ENCODE data around the gene KAT8. TPM values are rescaled to one million over a fixed set of nuclear protein-coding genes. Genes with fewer than 3 reads are reported as not detected.
"Not testable (repeated sequence)": the region's sequence is repeated elsewhere in the genome, so short reads cannot be mapped to it uniquely, and the experiment has no call there.

The KAT8 gene
- total RNA-seq, 8 experiments from 2014 or later: 27.9 to 64.3 (median 54.0) TPM

GRCh38 chr16:31143011-31143693 is 25.7 kb downstream of the KAT8 start:
- ATAC-seq (replicated peaks in 6 of 8): no peak
- H3K4me3 ChIP-seq: peak overlapping the region in 3 of 5 donors; percentile 31 to 40 (median 39)
- peaks cover 6 to 7% of the 10 kb centered on the region in 2 donors for H3K4me1 ChIP-seq (replicated peaks in 1 of 2)
- in situ Hi-C loops (cut with MboI; ENCODE audit: low pct_unique_long_range_greater_than_20kb in 2 of 9, low sequenced_read_pairs in 9 of 9, unreplicated experiment in 9 of 9): no loop called here
- H3K27ac ChIP-seq: no peak overlapping the region
- 100% methylated on average over 2 of the region's 22 CpGs; no CpG with 5 or more reads in 9 of the 10 experiments for WGBS, 10 experiments

DNA sequence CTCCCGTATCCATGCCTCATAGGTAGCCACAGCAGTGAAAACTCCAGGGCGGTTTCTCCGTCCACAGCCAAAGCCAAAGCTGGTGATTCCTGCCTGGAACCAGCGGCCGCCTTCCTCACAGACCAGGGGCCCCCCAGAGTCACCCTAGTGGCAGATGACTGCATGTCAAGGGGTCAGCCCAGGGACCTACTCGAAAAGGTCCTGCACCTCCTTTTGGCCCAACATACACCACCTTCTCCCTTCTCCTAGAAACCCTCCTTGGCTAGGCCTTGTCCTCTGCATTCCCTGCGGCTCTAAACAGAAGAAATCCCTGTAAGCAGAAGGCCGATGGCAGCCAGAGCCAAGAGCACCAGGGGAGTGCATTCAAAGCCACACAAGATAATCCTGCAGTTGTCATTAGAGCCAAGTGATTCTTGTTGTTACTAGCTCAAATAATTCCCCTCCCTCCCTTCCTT is 26.3 kb downstream of the KAT8 start:
- WGBS, 10 experiments: 43 to 100% (median 90%) methylated on average over 1 to 5 of the region's 8 CpGs; no CpG with 5 or more reads in 5 of the 10 experiments
- H3K4me1 ChIP-seq (replicated peaks in 1 of 2): peaks cover 6 to 7% of the 10 kb centered on the region in 2 donors
- no peak for ATAC-seq (replicated peaks in 6 of 8)
- no peak overlapping the region for H3K27ac ChIP-seq
- in situ Hi-C loops (cut with MboI; ENCODE audit: low pct_unique_long_range_greater_than_20kb in 2 of 9, low sequenced_read_pairs in 9 of 9, unreplicated experiment in 9 of 9): no loop called here
- no peak overlapping the region for H3K4me3 ChIP-seq

DNA sequence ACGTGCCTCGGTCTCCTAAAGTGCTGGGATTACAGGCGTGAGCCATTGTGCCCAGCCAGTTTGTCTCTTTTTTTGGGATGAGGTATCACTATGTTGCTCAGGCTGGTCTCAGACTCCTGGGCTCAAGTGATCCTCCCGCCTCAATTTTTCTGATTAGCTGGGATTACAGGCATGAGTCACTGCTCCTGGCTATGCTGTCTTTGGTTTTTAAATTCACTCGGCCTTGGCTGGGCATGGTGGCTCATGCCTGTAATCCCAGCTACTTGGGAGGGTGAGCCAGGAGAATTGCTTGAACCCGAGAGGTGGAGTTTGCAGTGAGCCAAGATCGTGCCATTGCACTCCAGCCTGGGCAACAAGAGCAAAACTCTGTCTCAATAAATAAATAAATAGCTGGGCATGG is 27.0 kb downstream of the KAT8 start:
- 0 to 100% (median 89%) methylated on average over 1 to 6 of the region's 7 CpGs; no CpG with 5 or more reads in 3 of the 10 experiments for WGBS, 10 experiments
- H3K27ac ChIP-seq; H3K4me3 ChIP-seq; ATAC-seq (replicated peaks in 6 of 8); H3K4me1 ChIP-seq (replicated peaks in 1 of 2); in situ Hi-C loops (cut with MboI; ENCODE audit: low pct_unique_long_range_greater_than_20kb in 2 of 9, low sequenced_read_pairs in 9 of 9, unreplicated experiment in 9 of 9): not testable (repeated sequence)

- in situ Hi-C loops (cut with MboI; ENCODE audit: low pct_unique_long_range_greater_than_20kb in 2 of 9, low sequenced_read_pairs in 9 of 9, unreplicated experiment in 9 of 9): no loop called here
- 22 to 95% (median 69%) methylated on average over 1 to 11 of the region's 12 CpGs; no CpG with 5 or more reads in 4 of the 10 experiments for WGBS, 10 experiments
- no peak for ATAC-seq (replicated peaks in 6 of 8)
- Histone ChIP-seq H3K4me3 (no peak overlapping the region), H3K27ac (no peak overlapping the region), H3K4me1 (replicated peaks in 1 of 2) (peaks cover 6 to 7% of the 10 kb centered on the region in 2 donors)
These were observed 28.0 kb downstream of the KAT8 start for GRCh38 chr16:31145398-31145990.

GRCh38 chr16:31147574-31147973 is 30.1 kb downstream of the KAT8 start:
- 63 to 87% (median 80%) methylated on average over 1 to 3 of the region's 3 CpGs; no CpG with 5 or more reads in 5 of the 10 experiments for WGBS, 10 experiments
- in situ Hi-C loops (cut with MboI; ENCODE audit: low pct_unique_long_range_greater_than_20kb in 2 of 9, low sequenced_read_pairs in 9 of 9, unreplicated experiment in 9 of 9): no loop called here
- ATAC-seq (replicated peaks in 6 of 8): no peak
- H3K4me1 ChIP-seq (replicated peaks in 1 of 2): no peaks in the 10 kb centered on the region
- no peak overlapping the region for H3K4me3 ChIP-seq
- no peak overlapping the region for H3K27ac ChIP-seq

DNA sequence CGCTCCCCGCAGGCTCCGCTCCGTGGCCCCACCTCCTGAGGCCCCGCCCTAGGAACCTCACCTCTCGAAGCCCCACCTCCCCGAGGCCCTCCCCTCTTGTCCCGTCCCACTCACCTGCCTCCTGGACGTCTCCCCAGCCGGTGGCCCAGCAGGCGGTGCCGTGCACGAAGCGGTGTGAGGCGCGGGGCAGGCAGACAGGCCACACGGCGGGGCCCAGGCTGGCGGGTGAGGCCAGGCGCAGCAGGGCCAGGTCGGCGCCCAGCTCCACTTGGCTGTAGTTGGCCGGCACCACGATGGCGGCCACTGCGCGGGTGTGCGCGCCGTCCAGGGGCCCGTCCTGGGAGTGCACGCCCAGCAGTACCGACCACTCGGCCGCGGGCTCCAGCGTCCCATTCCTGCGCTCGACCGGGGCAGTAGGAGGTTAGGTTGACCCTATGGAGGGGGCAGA is 30.8 kb downstream of the KAT8 start:
- no peaks in the 10 kb centered on the region for H3K4me1 ChIP-seq (replicated peaks in 1 of 2)
- H3K27ac ChIP-seq: no peak overlapping the region
- WGBS, 10 experiments: no CpG with 5 or more reads among the region's 40 CpGs
- no peak overlapping the region for H3K4me3 ChIP-seq
- in situ Hi-C loops (cut with MboI; ENCODE audit: low pct_unique_long_range_greater_than_20kb in 2 of 9, low sequenced_read_pairs in 9 of 9, unreplicated experiment in 9 of 9): no loop called here
- peak in 2 of 8 experiments; percentile 16 to 55 for ATAC-seq (replicated peaks in 6 of 8)

DNA sequence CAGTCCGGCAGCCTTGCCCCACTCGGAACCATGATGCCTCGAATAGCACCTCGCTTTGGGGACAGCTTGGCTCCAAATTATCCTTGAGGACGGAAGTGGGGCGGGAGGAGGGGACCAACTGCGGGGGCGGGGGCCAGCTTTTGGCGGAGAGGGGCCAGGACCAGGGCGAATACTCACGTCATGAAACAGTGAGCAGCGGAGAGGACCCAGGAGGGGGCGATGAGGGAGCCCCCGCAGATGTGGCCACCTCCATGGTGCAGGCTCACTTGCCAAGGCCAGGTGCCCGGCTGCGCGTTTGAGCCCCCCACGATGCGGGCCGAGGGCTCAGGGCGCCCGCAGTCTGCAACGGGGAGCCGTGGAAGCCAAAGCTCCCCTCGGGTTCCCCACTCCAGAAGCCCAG is 31.4 kb downstream of the KAT8 start:
- in situ Hi-C loops (cut with MboI; ENCODE audit: low pct_unique_long_range_greater_than_20kb in 2 of 9, low sequenced_read_pairs in 9 of 9, unreplicated experiment in 9 of 9): no loop called here
- no peak overlapping the region for H3K4me3 ChIP-seq
- WGBS, 10 experiments: 60 to 88% methylated on average over 1 to 14 of the region's 25 CpGs; no CpG with 5 or more reads in 8 of the 10 experiments
- no peaks in the 10 kb centered on the region for H3K4me1 ChIP-seq (replicated peaks in 1 of 2)
- H3K27ac ChIP-seq: no peak overlapping the region
- no peak for ATAC-seq (replicated peaks in 6 of 8)

- WGBS, 10 experiments: 50 to 60% methylated on average over 2 of the region's 5 CpGs; no CpG with 5 or more reads in 8 of the 10 experiments
- no peak overlapping the region for H3K4me3 ChIP-seq
- in situ Hi-C loops (cut with MboI; ENCODE audit: low pct_unique_long_range_greater_than_20kb in 2 of 9, low sequenced_read_pairs in 9 of 9, unreplicated experiment in 9 of 9): no loop called here
- ATAC-seq (replicated peaks in 6 of 8): no peak
- no peak overlapping the region for H3K27ac ChIP-seq
- no peaks in the 10 kb centered on the region for H3K4me1 ChIP-seq (replicated peaks in 1 of 2)
These were observed 31.9 kb downstream of the KAT8 start for GRCh38 chr16:31149332-31149731.

DNA sequence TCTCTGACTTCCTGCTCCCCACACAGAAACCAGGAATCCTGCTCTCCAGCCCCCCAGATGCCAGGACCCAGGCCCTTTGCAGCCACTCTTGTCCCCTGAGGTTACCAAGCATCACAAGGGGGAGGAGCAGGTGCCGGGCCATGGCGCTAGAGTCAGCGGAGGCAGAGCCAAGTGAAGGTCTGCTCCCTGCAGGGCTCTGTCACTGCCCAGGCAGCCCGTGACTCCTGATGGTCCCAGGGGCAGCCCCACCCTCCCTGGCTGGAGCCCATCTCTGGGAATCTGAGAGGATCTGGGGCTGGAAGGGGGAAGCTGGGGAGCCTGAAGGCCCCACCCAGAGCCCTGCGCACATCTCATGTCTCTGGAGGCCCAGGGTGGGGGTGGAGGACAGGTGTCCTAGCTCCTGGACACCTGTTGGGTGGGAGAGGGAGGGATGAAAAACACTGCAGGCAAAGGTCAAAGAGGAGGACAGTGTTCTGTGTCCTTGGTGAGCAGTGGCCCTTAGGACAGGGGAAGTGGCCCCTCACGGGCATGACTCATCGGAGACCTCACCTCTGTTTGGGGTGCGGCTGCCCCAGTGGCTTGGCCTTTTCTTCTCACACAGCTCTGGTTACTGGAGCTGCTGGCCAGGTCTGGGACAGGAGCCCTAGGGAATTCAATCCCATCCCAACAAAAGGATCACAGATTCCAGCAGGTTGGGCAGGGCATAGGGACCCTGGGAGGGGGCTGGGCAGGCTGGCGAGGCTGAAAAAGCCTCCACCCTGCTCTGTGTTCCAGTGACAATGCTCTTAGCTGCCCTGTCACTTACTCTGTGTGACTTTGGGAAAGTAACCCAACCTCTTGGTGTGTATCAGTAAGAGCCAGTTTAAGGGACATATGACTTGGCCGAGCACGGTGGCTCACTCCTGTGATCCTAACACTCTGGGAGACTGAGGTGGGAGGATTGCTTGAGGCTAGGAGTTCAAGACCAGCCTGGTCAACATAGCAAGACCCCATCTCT is 32.7 kb downstream of the KAT8 start, which contains the start of gene PRSS36:
Gene PRSS36 (minus strand): TSS at position 173 of the 997 bp plus-strand sequence. CDS start 31 bp downstream, at position 142.
- H3K4me3 ChIP-seq: no peak within 1 kb of the TSS
- H3K4me1 ChIP-seq (replicated peaks in 1 of 2): no peaks in the 10 kb centered on the region
- ATAC-seq (replicated peaks in 6 of 8): peak in 1 of 8 experiments; percentile 17
- WGBS, 10 experiments: 20 to 100% (median 75%) methylated on average over 1 to 3 of the region's 11 CpGs; no CpG with 5 or more reads in 7 of the 10 experiments
- in situ Hi-C loops (cut with MboI; ENCODE audit: low pct_unique_long_range_greater_than_20kb in 2 of 9, low sequenced_read_pairs in 9 of 9, unreplicated experiment in 9 of 9): loop anchor here in 1 of 9 experiments (25.0 kb wide), 1 partner anchor 163 kb away; the partner anchor contains the start of gene HSD3B7
- no peak within 1 kb of the TSS for H3K27ac ChIP-seq

DNA sequence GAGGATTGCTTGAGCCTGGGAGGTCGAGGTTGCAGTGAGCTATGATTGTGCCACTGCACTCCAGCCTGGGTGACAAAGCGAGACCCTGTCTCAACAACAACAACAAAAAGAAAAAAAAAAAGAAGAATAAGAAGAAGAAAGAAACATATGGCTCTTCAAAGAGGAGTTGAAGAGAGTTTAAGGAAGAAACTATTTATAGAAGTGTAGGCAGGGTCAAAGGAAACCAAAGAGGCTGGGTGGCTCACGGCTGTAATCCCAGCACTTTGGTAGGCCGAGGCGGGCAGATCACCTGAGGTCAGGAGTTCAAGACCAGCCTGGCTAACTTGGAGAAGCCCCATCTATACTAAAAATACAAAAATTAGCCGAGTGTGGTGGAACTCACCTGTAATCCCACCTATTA is 33.5 kb downstream of the KAT8 start:
- in situ Hi-C loops (cut with MboI; ENCODE audit: low pct_unique_long_range_greater_than_20kb in 2 of 9, low sequenced_read_pairs in 9 of 9, unreplicated experiment in 9 of 9): loop anchor here in 1 of 9 experiments (25.0 kb wide), 1 partner anchor 164 kb away; the partner anchor contains the start of gene HSD3B7
- ATAC-seq (replicated peaks in 6 of 8); H3K27ac ChIP-seq; H3K4me1 ChIP-seq (replicated peaks in 1 of 2); H3K4me3 ChIP-seq: not testable (repeated sequence)
- WGBS, 10 experiments: 40 to 83% (median 66%) methylated on average over 2 to 5 of the region's 6 CpGs; no CpG with 5 or more reads in 2 of the 10 experiments

DNA sequence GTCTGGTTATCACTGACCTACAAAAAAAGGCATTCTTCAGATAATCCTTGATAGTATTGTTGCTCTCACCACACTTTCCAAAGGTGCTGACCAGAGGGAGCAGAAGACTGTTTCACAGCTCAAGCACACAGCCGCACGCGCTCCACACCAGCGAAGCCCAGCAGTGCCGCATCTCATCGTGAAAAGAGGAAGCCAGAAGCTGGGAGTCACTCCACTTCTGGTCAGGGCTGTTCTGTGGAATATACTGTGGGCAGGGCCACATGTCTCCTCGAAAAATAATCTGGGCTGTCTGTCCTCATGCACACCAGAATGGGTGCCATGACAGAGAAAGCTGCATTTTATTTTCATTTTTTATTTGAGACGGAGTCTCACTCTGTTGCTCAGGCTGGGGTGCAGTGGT is 39.7 kb downstream of the KAT8 start:
- no peak overlapping the region for H3K4me3 ChIP-seq
- WGBS, 10 experiments: 2 to 95% (median 69%) methylated on average over 1 to 8 of the region's 8 CpGs; no CpG with 5 or more reads in 3 of the 10 experiments
- in situ Hi-C loops (cut with MboI; ENCODE audit: low pct_unique_long_range_greater_than_20kb in 2 of 9, low sequenced_read_pairs in 9 of 9, unreplicated experiment in 9 of 9): loop anchor here in 1 of 9 experiments (25.0 kb wide), 1 partner anchor 170 kb away; the partner anchor contains the start of gene HSD3B7
- no peak overlapping the region for H3K27ac ChIP-seq
- no peaks in the 10 kb centered on the region for H3K4me1 ChIP-seq (replicated peaks in 1 of 2)
- ATAC-seq (replicated peaks in 6 of 8): peak in 1 of 8 experiments; percentile 61

GRCh38 chr16:31167315-31167714 is 49.9 kb downstream of the KAT8 start:
- Histone ChIP-seq H3K4me3 (no peak overlapping the region), H3K27ac (no peak overlapping the region), H3K4me1 (replicated peaks in 1 of 2) (peaks cover 0 to 10% of the 10 kb centered on the region in 2 donors)
- no peak for ATAC-seq (replicated peaks in 6 of 8)
- 62 to 100% (median 90%) methylated on average over 1 to 8 of the region's 8 CpGs; no CpG with 5 or more reads in 2 of the 10 experiments for WGBS, 10 experiments
- in situ Hi-C loops (cut with MboI; ENCODE audit: low pct_unique_long_range_greater_than_20kb in 2 of 9, low sequenced_read_pairs in 9 of 9, unreplicated experiment in 9 of 9): loop anchor here in 1 of 9 experiments (25.0 kb wide), 1 partner anchor 180 kb away; the partner anchor contains the start of gene HSD3B7
